ENCODE data around the gene GPC4.

GPC4 gene

GRCh38 chrX:133380711-133381619 lies 34.3 kb downstream of the GPC4 start:
- H2AFZ ChIP-seq: no peak overlapping the region
- H3K36me3 ChIP-seq (ENCODE audit: control insufficient read depth, insufficient read depth, low read length): no peaks in the 10 kb centered on the region
- H3K9ac ChIP-seq: no peak overlapping the region
- H3K4me1 ChIP-seq: no peaks in the 10 kb centered on the region
- no peaks in the 10 kb centered on the region for H3K9me3 ChIP-seq (ENCODE audit: control insufficient read depth, low read length)
- no peaks in the 10 kb centered on the region for H3K27me3 ChIP-seq (ENCODE audit: control insufficient read depth, insufficient read depth, low read length)
- no peak overlapping the region for H3K27ac ChIP-seq
- no peak for TF ChIP-seq CTCF (IDR thresholded peaks at IDR 0.05)
- H3K4me2 ChIP-seq (ENCODE audit: low read length): no peak overlapping the region
- H3K4me3 ChIP-seq (ENCODE audit: low read depth, low read length): no peak overlapping the region
- no peaks in the 10 kb centered on the region for H3K79me2 ChIP-seq

GRCh38 chrX:133376422-133376821 lies 38.9 kb downstream of the GPC4 start:
- no peaks in the 10 kb centered on the region for H3K4me1 ChIP-seq
- no peaks in the 10 kb centered on the region for H3K27me3 ChIP-seq (ENCODE audit: control insufficient read depth, insufficient read depth, low read length)
- no peak overlapping the region for H3K4me2 ChIP-seq (ENCODE audit: low read length)
- TF ChIP-seq CTCF (IDR thresholded peaks at IDR 0.05): no peak
- H3K4me3 ChIP-seq (ENCODE audit: low read depth, low read length): no peak overlapping the region
- no peak overlapping the region for H2AFZ ChIP-seq
- H3K36me3 ChIP-seq (ENCODE audit: control insufficient read depth, insufficient read depth, low read length): no peaks in the 10 kb centered on the region
- no peak overlapping the region for H3K27ac ChIP-seq
- no peak overlapping the region for H3K9ac ChIP-seq
- no peaks in the 10 kb centered on the region for H3K79me2 ChIP-seq
- H3K9me3 ChIP-seq (ENCODE audit: control insufficient read depth, low read length): no peaks in the 10 kb centered on the region

- H3K4me3 ChIP-seq (ENCODE audit: low read depth, low read length): no peak overlapping the region
- H3K79me2 ChIP-seq: no peaks in the 10 kb centered on the region
- H3K27ac ChIP-seq: no peak overlapping the region
- H3K4me1 ChIP-seq: no peaks in the 10 kb centered on the region
- no peaks in the 10 kb centered on the region for H3K9me3 ChIP-seq (ENCODE audit: control insufficient read depth, low read length)
- H3K4me2 ChIP-seq (ENCODE audit: low read length): no peak overlapping the region
- H3K36me3 ChIP-seq (ENCODE audit: control insufficient read depth, insufficient read depth, low read length): no peaks in the 10 kb centered on the region
- no peaks in the 10 kb centered on the region for H3K27me3 ChIP-seq (ENCODE audit: control insufficient read depth, insufficient read depth, low read length)
- TF ChIP-seq CTCF (IDR thresholded peaks at IDR 0.05): no peak
- H3K9ac ChIP-seq: no peak overlapping the region
- H2AFZ ChIP-seq: no peak overlapping the region
Measured at GRCh38 chrX:133375615-133376340, 39.5 kb downstream of the GPC4 start.

GRCh38 chrX:133374874-133375387 lies 40.4 kb downstream of the GPC4 start:
- Histone ChIP-seq H3K9me3 (ENCODE audit: control insufficient read depth, low read length) (no peaks in the 10 kb centered on the region), H3K4me3 (ENCODE audit: low read depth, low read length) (no peak overlapping the region), H3K4me2 (ENCODE audit: low read length) (no peak overlapping the region), H3K4me1 (no peaks in the 10 kb centered on the region), H2AFZ (no peak overlapping the region), H3K9ac (no peak overlapping the region), H3K36me3 (ENCODE audit: control insufficient read depth, insufficient read depth, low read length) (no peaks in the 10 kb centered on the region), H3K79me2 (no peaks in the 10 kb centered on the region), H3K27ac (no peak overlapping the region), H3K27me3 (ENCODE audit: control insufficient read depth, insufficient read depth, low read length) (no peaks in the 10 kb centered on the region)
- TF ChIP-seq CTCF (IDR thresholded peaks at IDR 0.05): no peak

All from parathyroid adenoma (tissue), 2 donors.